Nephron progenitor cell (in vitro differentiated cells): ENCODE measurements around the gene LRRC75A.

Source experiments
- DNase-seq: peaks from one replicate; pipeline ENCODE4 v3.0.0; 2021
- H3K27ac Mint-ChIP-seq: 2 replicates; pipeline ENCODE4 v1.8.0; 2021; ENCODE audit warnings: mild to moderate bottlenecking, moderate library complexity, mixed read lengths
- H3K27me3 Mint-ChIP-seq: 2 replicates; pipeline ENCODE4 v1.8.0; 2021; ENCODE audit warnings: mild to moderate bottlenecking, low read depth, mixed read lengths; ENCODE audit not compliant: poor library complexity
- H3K36me3 Mint-ChIP-seq: 2 replicates; pipeline ENCODE4 v1.8.0; 2021; ENCODE audit warnings: low read depth, mixed read lengths
- H3K4me1 Mint-ChIP-seq: 2 replicates; pipeline ENCODE4 v1.8.0; 2021; ENCODE audit warnings: mixed read lengths
- H3K4me3 Mint-ChIP-seq: 2 replicates; pipeline ENCODE4 v1.8.0; 2021; ENCODE audit warnings: mild to moderate bottlenecking, moderate library complexity, mixed read lengths
- H3K9me3 Mint-ChIP-seq: 2 replicates; pipeline ENCODE4 v1.8.0; 2021; ENCODE audit warnings: mild to moderate bottlenecking, moderate library complexity, mixed read lengths
- TF ChIP-seq, protein P1 (sequence below): fragments of 200-600 bp; sonication (generic); IDR thresholded peaks from 2 replicates; pipeline ENCODE4 v1.5.0; 2021; ENCODE audit warnings: antibody characterized with exemption

LRRC75A gene

DNA sequence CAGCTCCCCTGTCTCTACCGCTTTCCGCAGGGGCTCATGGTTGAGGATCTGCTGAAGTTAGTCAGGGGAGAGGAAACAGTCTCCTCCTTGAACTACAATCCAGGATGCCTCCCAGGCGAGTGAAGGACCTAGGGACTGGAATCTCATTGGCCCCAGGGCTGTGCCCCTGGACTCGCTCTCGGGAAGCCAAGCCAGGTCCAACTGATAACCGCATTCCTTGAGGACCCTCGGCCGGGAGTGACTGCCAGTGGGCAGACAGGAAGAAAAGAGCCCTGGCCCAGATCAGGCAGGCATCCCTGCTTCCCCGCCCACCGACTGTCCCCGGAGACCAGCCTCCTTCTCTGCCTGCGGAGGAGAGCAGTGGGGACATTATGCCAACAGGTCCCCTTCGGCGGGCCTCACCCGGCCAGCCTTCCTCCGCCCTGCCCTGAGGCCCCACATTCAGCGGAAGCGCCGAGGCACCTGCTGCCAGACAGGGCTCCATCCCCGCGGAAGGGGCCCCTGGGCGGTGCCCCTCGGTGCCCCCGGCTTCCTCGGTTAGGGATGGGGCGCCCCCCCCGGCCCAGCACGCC, 776 bp downstream of the LRRC75A start:
- TF ChIP-seq, protein P1, sequence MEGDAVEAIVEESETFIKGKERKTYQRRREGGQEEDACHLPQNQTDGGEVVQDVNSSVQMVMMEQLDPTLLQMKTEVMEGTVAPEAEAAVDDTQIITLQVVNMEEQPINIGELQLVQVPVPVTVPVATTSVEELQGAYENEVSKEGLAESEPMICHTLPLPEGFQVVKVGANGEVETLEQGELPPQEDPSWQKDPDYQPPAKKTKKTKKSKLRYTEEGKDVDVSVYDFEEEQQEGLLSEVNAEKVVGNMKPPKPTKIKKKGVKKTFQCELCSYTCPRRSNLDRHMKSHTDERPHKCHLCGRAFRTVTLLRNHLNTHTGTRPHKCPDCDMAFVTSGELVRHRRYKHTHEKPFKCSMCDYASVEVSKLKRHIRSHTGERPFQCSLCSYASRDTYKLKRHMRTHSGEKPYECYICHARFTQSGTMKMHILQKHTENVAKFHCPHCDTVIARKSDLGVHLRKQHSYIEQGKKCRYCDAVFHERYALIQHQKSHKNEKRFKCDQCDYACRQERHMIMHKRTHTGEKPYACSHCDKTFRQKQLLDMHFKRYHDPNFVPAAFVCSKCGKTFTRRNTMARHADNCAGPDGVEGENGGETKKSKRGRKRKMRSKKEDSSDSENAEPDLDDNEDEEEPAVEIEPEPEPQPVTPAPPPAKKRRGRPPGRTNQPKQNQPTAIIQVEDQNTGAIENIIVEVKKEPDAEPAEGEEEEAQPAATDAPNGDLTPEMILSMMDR = no peak
- no peaks in the 10 kb centered on the region for H3K9me3 Mint-ChIP-seq
- H3K27ac Mint-ChIP-seq = no peak overlapping the region
- peak; percentile 45 for DNase-seq
- peaks cover 33% of the 10 kb centered on the region for H3K27me3 Mint-ChIP-seq
- H3K4me3 Mint-ChIP-seq = peak overlapping the region; percentile 74
- no peaks in the 10 kb centered on the region for H3K36me3 Mint-ChIP-seq
- H3K4me1 Mint-ChIP-seq = peaks cover 61% of the 10 kb centered on the region

DNA sequence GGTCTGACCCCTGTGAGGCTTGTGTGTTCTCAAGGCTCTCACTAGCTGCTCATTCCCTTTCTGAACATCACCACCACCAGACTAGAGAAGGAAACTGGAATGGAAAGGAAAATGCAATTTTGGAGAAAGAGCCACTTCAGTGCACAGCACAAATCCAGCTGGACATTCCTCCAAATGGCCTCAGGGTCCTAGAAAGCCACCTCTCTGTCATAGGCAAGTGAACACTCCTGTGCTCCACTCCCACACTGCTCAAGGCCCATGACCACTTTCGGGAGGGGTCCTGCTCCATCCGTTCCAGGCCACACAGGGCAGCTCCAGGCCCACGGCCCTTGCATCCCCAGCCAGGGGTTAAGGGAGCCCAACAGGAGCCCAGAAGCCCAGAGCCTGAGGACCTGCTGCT, 2.6 kb downstream of the LRRC75A start:
- no peaks in the 10 kb centered on the region for H3K9me3 Mint-ChIP-seq
- TF ChIP-seq, protein P1 = no peak
- peaks cover 78% of the 10 kb centered on the region for H3K4me1 Mint-ChIP-seq
- H3K27me3 Mint-ChIP-seq = peaks cover 17% of the 10 kb centered on the region
- no peak overlapping the region for H3K27ac Mint-ChIP-seq
- peak overlapping the region; percentile 68 for H3K4me3 Mint-ChIP-seq
- DNase-seq = no peak
- H3K36me3 Mint-ChIP-seq = no peaks in the 10 kb centered on the region

DNA sequence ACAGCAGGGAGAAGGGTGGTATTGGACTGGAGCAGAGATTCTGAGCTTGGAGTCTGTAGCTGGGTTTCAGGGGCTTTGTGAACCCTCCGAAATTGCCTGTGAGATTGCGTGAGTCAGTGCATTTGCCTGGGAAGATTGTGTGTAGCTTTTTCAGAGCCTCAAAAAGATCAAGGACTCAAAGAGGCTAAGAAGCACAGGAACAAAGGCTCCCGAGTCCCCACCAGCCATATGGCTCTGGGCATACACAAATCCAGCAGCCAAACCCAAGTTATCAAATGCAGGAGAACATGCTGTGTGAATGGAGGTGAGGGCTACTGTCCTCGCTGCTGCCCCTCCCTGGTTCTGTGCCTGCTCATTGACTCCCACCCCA, 3.0 kb downstream of the LRRC75A start:
- no peaks in the 10 kb centered on the region for H3K36me3 Mint-ChIP-seq
- TF ChIP-seq, protein P1 = no peak
- H3K9me3 Mint-ChIP-seq = no peaks in the 10 kb centered on the region
- peaks cover 12% of the 10 kb centered on the region for H3K27me3 Mint-ChIP-seq
- H3K27ac Mint-ChIP-seq = peak overlapping the region; percentile 91
- DNase-seq = no peak
- H3K4me1 Mint-ChIP-seq = peaks cover 83% of the 10 kb centered on the region
- peak overlapping the region; percentile 68 for H3K4me3 Mint-ChIP-seq

DNA sequence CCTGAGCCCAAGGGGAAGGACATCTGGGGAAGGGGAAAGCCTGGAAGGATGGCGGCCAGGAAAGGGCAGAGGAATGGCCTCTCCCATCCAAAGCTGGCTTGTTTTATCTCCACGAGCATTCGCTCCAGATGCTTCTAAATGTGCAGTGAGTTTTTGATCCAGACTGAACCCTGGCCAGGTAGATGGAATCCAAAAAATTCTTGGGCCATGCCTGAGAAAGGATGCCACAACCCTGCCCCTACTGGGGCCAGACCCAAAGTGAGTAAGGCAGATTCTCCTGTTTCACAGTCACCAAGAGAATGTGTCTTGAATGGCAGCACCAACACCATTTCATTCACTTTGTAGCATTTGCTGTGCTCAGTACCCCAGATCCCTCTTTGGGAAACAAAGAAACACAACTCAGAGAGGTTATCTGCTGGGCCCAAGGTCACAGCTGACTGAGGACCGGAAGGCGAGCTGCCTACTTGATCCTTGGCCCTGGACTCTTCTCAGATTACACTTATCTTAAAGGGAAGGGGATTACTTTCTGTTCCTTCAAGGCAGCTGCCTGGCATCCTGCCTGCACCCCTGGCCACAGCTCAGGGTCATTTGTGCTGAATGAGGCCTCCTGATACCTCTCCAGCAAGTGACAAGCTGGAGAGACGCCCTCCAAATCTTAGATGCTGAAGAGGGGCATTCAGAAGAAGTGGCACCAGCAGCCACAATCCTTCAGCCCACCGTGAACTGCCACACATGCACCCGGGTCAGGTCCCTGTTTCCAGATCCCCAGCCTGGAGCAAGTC, 3.6 kb downstream of the LRRC75A start:
- peak overlapping the region; percentile 91 for H3K27ac Mint-ChIP-seq
- H3K27me3 Mint-ChIP-seq = peaks cover 11% of the 10 kb centered on the region
- H3K4me3 Mint-ChIP-seq = peak overlapping the region; percentile 68
- H3K4me1 Mint-ChIP-seq = peaks cover 81% of the 10 kb centered on the region
- no peaks in the 10 kb centered on the region for H3K9me3 Mint-ChIP-seq
- no peak for DNase-seq
- H3K36me3 Mint-ChIP-seq = no peaks in the 10 kb centered on the region
- TF ChIP-seq, protein P1 = no peak

DNA sequence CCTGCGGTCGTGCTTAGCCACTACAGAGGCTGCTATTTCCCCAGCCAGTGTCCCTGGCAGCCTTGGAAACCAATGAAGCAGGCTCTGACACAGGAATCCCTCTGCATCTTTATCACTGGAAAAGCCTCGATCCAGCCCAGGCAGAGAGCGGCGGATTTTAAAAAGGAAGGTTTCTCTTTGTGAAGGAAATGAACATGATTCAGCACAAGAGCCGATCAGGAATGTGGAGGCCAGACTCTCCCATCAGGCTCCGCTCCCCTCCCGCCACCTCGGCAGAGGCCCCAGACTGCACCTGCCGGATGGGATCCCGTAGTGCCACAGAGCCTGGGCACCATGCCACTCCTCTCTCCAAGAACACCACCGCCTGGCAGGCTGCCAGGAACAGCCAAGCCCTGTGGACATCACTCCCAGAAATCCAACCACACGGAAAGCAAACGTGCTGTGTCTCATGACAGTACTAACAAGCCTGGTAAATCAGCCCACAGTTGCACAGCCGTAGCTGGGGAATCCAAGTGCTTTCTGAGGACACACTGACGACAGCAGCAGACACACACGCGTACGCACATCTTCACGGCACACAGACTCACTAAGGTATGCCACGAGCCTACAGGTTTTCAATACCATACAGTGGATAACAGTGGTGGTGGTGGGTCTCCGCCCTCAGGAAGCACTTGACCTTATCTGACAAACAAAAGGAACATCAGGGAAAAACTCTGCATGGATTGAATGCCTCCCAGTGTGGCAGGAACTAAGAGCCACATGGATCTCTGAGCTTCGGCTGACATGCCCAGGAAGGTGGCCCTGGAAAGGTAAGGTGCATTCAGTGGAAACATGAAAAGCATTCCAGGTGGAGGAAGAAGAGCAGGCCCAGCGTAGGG, 5.4 kb downstream of the LRRC75A start:
- Mint-ChIP-seq H3K4me3 (no peak overlapping the region), H3K27ac (peak overlapping the region; percentile 36)
- DNase-seq = no peak

More for the DNA sequence above, 5.4 kb downstream of the LRRC75A start:
- peaks cover 11% of the 10 kb centered on the region for H3K27me3 Mint-ChIP-seq
- no peaks in the 10 kb centered on the region for H3K36me3 Mint-ChIP-seq
- H3K9me3 Mint-ChIP-seq = no peaks in the 10 kb centered on the region
- peaks cover 73% of the 10 kb centered on the region for H3K4me1 Mint-ChIP-seq
- TF ChIP-seq, protein P1 = no peak
